T-helper 1 cell (primary cell): Measurements from ENCODE around the gene TBC1D7.

ENCODE experiments used
- DNase-seq, 5 donors: peaks; one replicate each; pipeline ENCODE4 v3.0.0-alpha.2; 2012 to 2020

Gene TBC1D7

GRCh38 chr6:13318821-13319220 lies 9.5 kb downstream of the TBC1D7 start:
- DNase-seq, result no peak

GRCh38 chr6:13315896-13316295 lies 12.4 kb downstream of the TBC1D7 start:
- DNase-seq, result no peak

GRCh38 chr6:13314806-13315205 lies 13.5 kb downstream of the TBC1D7 start:
- DNase-seq, result no peak

GRCh38 chr6:13311155-13311554 lies 17.2 kb downstream of the TBC1D7 start:
- DNase-seq, result no peak

- DNase-seq, result no peak
These were observed 20.0 kb downstream of the TBC1D7 start for GRCh38 chr6:13308332-13308731.

- DNase-seq, result no peak
These were observed 20.8 kb downstream of the TBC1D7 start for GRCh38 chr6:13307508-13307995.

- DNase-seq, result no peak
These were observed 22.5 kb downstream of the TBC1D7 start for GRCh38 chr6:13305791-13306190.

GRCh38 chr6:13305288-13305687 lies 23.0 kb downstream of the TBC1D7 start:
- DNase-seq, result no peak

- DNase-seq, result peak in 1 of 5 donors; percentile 37
These were observed 23.6 kb downstream of the TBC1D7 start for GRCh38 chr6:13304580-13305260.

- peak in 1 of 5 donors; percentile 4 for DNase-seq
These were observed 24.2 kb downstream of the TBC1D7 start for GRCh38 chr6:13304101-13304500.

- peak in 1 of 5 donors; percentile 38 for DNase-seq
These were observed 24.7 kb downstream of the TBC1D7 start for GRCh38 chr6:13303668-13304017.

- DNase-seq, result peak in 1 of 5 donors; percentile 94
These were observed 25.3 kb downstream of the TBC1D7 start for GRCh38 chr6:13302751-13303667.

GRCh38 chr6:13302291-13302690 lies 26.0 kb downstream of the TBC1D7 start:
- DNase-seq, result no peak

GRCh38 chr6:13300643-13301590 lies 27.4 kb downstream of the TBC1D7 start:
- no peak for DNase-seq

GRCh38 chr6:13299918-13300317 lies 28.4 kb downstream of the TBC1D7 start:
- no peak for DNase-seq

GRCh38 chr6:13299403-13299821 lies 28.9 kb downstream of the TBC1D7 start:
- DNase-seq, result no peak

GRCh38 chr6:13298446-13298845 lies 29.9 kb downstream of the TBC1D7 start:
- DNase-seq, result no peak

GRCh38 chr6:13297391-13297790 lies 30.9 kb downstream of the TBC1D7 start:
- no peak for DNase-seq

GRCh38 chr6:13296536-13296997 lies 31.8 kb downstream of the TBC1D7 start:
- DNase-seq, result no peak

- no peak for DNase-seq
These were observed 32.8 kb downstream of the TBC1D7 start for GRCh38 chr6:13295576-13295975.

- DNase-seq, result no peak
These were observed 33.8 kb downstream of the TBC1D7 start for GRCh38 chr6:13294499-13295069.

GRCh38 chr6:13292774-13293173 lies 35.6 kb downstream of the TBC1D7 start:
- no peak for DNase-seq
